Stimulated activated naive CD4-positive, alpha-beta T cell treated with Interleukin-2 at 50 U/mL for 16 hours (primary cell): ENCODE measurements around the gene KRTAP6-1.

ENCODE experiments used
- DNase-seq: peaks from one replicate; lab custom pipeline; 2025; lab: John Stamatoyannopoulos, UW

The KRTAP6-1 gene

DNA sequence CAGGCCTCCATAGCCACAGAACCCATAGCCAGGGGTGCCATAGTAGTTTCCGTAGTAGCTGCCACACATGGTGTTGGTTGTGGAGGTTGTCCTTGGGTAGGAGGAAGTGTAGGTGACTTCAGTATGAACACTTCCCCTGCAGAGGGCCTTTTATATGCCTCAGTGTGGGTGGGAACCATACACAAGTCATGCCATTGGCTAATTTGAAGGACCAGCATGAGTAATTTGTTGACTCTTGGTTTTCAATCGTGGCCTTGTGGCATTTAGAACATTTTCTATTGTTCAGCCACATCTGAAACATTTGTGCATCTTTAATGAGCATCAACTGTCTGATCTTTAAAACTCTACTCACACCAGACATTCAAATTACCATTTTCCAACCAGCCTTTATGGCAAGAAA is at the start of gene KRTAP6-1:
Gene KRTAP6-1 (minus strand): TSS at position 95 of the 400 bp plus-strand sequence. CDS start 26 bp downstream, at position 69.
- DNase-seq = no peak

DNA sequence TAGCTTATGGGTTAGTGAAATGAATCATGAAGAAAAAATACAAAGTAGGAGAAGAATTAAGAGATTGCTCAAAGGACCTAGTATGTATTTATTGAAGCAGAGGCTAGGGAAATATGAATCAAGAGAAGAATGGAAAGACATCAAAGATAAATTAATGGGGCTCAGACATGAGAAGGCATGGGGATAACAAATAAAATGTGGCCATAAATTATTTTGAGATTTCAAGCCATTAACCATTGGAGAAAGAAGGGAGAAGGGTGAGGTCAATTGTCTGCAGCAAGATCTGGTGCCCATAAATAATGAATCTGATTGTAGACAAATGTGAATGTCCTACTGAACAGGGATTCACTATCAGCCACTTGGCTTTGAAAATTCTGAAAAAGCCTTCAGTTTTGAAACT is 39.2 kb upstream of the KRTAP6-1 start:
- DNase-seq = no peak

GRCh38 chr21:30646904-30647414 is 33.2 kb upstream of the KRTAP6-1 start:
- DNase-seq = no peak

DNA sequence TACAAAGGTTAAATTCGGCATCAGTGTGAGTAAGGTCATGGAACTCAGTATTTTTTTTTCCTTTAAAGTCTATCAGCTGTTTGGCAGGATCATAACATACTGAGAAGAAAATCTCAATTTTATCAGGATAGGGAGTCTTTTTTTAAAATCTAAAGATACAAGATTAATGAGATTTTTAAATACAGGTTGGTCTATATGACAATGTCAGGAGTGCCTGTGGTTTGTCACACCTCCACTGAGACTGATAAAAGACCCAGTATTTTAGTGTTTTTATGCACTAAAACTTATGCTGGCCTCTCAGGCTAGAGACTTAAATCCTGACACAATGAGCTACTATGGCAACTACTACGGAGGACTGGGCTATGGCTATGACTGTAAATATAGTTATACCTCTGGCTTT is 28.8 kb upstream of the KRTAP6-1 start, which contains the start of gene KRTAP20-3:
Gene KRTAP20-3 (plus strand): TSS at position 301 of the 400 bp plus-strand sequence.
- DNase-seq = no peak

- no peak for DNase-seq
Measured at GRCh38 chr21:30638686-30639085, 25.0 kb upstream of the KRTAP6-1 start.

DNA sequence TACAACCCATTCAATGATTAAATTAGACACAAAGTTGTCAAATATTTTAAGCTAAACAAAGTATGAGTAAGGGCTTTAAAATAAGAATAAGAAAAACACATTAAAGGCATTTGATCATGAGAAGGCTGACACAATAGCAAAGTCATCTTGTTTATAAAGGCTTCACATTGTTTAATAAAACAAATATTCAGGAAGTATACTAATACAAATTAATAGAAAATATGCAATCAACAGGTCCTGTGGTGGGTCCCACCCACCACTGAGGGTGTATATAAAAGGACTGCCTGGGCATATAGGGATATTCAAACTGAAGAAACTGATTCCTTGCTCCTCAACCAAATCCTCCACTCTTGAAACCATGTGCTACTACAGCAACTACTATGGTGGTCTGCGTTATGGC is 21.2 kb upstream of the KRTAP6-1 start, which contains the start of gene KRTAP20-2:
Gene KRTAP20-2 (plus strand): TSS at position 301 of the 400 bp plus-strand sequence. CDS start 58 bp downstream, at position 359.
- no peak for DNase-seq

- no peak for DNase-seq
Measured at GRCh38 chr21:30629200-30629599, 15.5 kb upstream of the KRTAP6-1 start.

- DNase-seq = no peak
Measured at GRCh38 chr21:30628109-30628508, 14.4 kb upstream of the KRTAP6-1 start.

DNA sequence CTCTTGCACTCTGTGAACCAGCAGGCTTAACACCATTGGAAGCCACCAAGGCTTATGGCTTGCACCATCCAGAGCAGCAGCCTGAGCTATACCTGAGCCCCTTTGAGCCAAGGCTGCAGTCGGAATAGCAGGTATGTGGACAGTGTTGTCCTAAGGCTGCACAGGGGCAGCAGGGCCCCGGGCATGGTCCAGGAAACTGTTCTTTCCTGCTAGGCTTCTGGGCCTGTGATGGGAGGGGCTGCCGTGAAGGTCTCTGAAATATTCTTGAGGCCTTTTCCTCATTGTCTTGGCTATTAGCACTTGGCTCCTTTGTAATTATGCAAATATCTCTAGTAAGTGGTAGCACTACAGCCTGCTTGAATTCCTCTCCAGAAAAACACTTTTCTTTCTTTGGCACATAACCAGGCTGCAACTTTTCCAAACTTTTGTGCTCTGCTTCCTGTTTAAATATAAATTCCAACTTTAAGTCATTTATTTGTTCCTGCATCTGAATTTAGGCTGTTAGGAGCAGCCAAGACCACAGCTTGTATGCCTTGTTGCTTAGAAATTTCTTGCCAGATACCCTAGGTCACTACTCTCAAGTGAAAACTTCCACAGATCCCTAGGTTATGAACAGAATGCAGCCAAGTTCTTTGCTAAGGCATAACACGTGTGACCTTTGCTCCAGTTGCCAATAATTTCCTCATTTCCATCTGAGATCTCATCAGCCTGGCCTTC is 11.9 kb upstream of the KRTAP6-1 start:
- no peak for DNase-seq

- no peak for DNase-seq
Measured at GRCh38 chr21:30623362-30623761, 9.6 kb upstream of the KRTAP6-1 start.

GRCh38 chr21:30620522-30620921 is 6.8 kb upstream of the KRTAP6-1 start, which contains the start of gene KRTAP20-4:
Gene KRTAP20-4, plus strand, starts transcription at chr21:30620627.
- DNase-seq = no peak

- no peak for DNase-seq
Measured at GRCh38 chr21:30620080-30620479, 6.3 kb upstream of the KRTAP6-1 start.

DNA sequence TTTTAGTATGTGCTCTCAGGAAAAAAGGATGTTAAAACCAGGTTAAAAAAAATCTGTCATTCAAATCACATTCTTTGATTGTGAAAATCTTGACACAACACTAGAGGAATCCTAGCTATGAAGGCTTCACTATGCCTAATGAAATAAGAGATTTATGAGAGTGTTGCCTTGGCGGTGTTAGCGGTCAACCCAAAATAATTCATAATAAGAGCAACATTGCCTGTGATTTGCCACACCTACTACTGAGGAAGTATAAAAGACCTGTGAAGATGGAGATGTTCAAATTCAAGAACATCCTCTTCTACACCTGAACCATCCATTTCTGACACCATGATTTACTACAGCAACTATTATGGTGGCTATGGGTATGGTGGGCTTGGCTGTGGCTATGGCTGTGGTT is 2.4 kb upstream of the KRTAP6-1 start, which contains the start of gene KRTAP20-1:
Gene KRTAP20-1 (plus strand): TSS at position 301 of the 400 bp plus-strand sequence. CDS start 30 bp downstream, at position 331.
- no peak for DNase-seq

DNA sequence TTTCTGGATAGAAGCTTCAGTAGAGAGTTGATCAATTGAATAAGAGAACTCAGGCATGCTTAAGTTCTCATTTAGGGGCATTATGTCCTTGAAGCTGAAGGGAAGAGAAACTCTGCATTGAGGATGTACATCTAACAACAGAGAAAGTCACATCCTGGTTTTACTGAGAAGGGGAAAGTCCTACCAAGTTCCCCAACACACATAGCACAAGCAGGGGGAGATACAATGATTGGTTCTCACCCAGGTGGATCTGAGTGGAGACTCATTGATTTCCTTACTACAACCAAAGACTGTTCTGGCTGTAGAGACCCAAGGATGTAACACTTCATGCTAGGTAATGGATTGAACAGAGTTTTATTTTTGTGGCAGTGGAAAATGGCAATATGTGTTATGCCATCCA is 1.5 kb upstream of the KRTAP6-1 start:
- DNase-seq = no peak

GRCh38 chr21:30612132-30612531 is 1.6 kb downstream of the KRTAP6-1 start:
- DNase-seq = no peak

GRCh38 chr21:30605968-30606367 is 7.8 kb downstream of the KRTAP6-1 start:
- no peak for DNase-seq

DNA sequence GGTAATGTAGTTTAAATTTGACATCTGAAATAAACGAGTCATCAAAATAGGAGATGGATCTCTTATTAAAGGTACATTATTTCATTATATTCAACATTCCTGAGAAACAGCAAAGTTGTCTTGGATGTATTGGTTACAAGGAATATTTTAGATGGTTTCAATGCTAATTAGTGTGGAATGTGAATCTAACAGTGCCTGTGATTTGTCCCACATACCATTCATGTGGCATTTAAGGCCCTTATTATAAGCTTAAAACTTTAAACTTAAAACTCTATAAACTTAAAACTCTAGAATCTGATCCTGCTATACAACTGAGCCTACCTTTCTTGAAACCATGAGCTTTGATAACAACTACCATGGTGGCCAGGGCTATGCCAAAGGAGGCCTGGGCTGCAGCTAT is 12.9 kb downstream of the KRTAP6-1 start, which contains the start of gene KRTAP22-1:
Gene KRTAP22-1 (plus strand): TSS at position 301 of the 400 bp plus-strand sequence.
- no peak for DNase-seq

DNA sequence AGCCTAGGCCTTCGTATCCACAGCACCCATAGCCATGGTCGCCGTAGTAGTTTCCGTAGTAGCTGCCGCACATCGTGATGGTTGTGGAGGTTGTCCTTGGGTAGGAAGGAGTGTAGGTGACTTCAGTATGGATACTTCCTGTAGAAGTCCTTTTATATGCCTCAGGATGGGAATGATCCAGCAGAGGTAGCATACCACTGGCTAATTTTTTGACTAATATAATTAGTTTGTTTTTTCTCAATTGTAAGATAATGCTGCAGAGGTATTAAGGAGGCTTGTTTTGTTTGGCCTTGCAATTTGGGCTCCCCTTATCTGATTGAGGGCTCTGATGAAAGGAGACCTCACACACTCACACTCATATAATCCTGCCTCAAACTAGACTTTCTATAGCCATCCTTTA is 14.9 kb downstream of the KRTAP6-1 start, which contains the start of gene KRTAP6-2:
Gene KRTAP6-2 (minus strand): TSS at position 101 of the 400 bp plus-strand sequence. CDS start 28 bp downstream, at position 73.
- DNase-seq = no peak

DNA sequence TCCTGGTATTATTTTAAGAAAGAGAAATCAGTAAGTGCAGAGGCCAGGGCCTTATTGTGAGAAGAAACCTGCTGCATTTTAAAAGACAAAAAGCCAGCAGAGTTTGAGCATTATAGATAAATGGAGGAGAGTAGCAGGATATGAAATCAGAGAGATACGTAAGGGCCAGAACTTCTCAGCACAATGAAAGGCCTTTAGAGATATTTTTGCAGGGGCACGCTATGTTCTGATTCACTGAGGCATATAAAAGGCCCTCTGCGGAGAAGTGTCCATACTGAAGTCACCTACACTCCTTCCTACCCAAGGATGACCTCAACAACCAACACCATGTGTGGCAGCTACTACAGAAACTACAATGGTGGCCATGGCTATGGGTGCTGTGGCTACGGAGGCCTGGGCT is 21.6 kb downstream of the KRTAP6-1 start, which contains the start of gene KRTAP6-3:
Gene KRTAP6-3 (plus strand): TSS at position 301 of the 400 bp plus-strand sequence. CDS start 6 bp downstream, at position 307.
- DNase-seq = no peak

GRCh38 chr21:30590297-30590696 is 23.4 kb downstream of the KRTAP6-1 start, which contains the start of gene KRTAP22-2:
Gene KRTAP22-2, minus strand, starts transcription at chr21:30590397.
- DNase-seq = no peak

GRCh38 chr21:30582870-30583269 is 30.9 kb downstream of the KRTAP6-1 start:
- no peak for DNase-seq

GRCh38 chr21:30580132-30580531 is 33.6 kb downstream of the KRTAP6-1 start:
- DNase-seq = no peak

- DNase-seq = no peak
Measured at GRCh38 chr21:30579346-30579745, 34.4 kb downstream of the KRTAP6-1 start.
